8988T (cell line): Measurements from ENCODE around the gene ANKRD55.
A peak's percentile ranks its signal among the peaks of the same experiment; 100 is the strongest.
"Not testable (repeated sequence)": the region's sequence is repeated elsewhere in the genome, so short reads cannot be mapped to it uniquely, and the experiment has no call there.

ENCODE experiments used
- DNase-seq: peaks from one replicate; pipeline ENCODE4 v3.0.0; 2011

ANKRD55 gene

GRCh38 chr5:56206126-56206910, 26.8 kb downstream of the ANKRD55 start:
- DNase-seq: no peak

GRCh38 chr5:56203936-56204335, 29.2 kb downstream of the ANKRD55 start:
- DNase-seq: not testable (repeated sequence)

- DNase-seq: no peak
Observed at GRCh38 chr5:56202483-56202882, 30.6 kb downstream of the ANKRD55 start.

DNA sequence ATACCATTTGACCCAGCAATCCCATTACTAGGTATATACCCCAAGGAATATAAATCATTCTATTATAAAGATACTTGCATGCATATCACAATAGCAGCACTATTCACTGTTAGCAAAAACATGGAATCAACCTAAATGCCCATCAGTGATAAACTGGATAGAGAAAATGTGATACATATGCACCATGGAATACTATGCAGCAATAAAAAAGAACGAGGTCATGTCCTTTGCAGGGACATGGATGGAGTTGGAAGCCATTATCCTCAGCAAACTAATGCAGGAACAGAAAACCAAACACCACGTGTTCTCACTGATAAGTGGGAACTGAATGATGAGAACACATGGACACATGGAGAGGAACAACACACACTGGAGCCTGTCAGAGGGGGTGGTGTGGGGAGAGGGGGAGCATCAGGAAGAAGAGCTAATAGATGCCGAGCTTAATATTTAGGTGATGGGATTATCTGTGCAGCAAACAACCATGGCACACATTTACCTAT, 31.3 kb downstream of the ANKRD55 start:
- DNase-seq: not testable (repeated sequence)

- peak; percentile 24 for DNase-seq
Observed at GRCh38 chr5:56200971-56201666, 32.0 kb downstream of the ANKRD55 start.

DNA sequence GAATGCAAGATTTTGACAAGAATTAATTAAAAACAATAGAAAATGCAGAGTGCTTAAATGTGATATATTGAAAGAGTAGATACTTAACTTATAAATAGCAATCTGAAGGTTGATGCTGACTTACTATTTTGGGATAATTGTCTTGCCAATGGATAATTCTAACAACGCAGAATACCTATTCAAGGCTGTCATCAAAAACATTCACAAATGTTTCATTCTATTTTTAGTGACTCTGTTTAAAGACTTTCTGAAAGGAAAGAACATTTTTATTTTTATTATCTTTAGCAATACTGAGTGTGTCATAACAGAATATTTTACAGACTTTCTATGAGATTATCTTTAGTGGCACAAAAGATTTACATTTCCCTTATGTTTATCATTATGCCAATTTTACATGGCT, 38.1 kb downstream of the ANKRD55 start:
- no peak for DNase-seq

DNA sequence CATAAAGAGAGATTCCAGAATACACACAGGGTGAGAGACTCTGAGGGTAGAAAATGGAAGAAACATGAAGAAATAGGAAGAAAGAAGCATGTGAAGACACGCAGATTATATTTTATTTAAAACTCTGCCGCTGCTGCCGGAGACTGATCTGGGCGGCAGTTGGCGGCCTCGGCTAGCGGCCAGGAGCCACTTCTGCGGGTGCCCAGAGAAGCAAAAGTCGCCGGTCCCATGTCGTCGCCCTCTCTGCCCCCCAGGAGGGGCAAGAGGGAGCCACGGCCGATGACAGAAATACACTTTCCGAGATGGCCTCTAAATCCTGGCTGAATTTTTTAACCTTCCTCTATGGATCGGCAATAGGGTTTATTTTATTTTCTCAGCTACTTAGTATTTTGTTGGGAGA, 40.9 kb downstream of the ANKRD55 start:
- no peak for DNase-seq

- no peak for DNase-seq
Observed at GRCh38 chr5:56191656-56192055, 41.5 kb downstream of the ANKRD55 start.

DNA sequence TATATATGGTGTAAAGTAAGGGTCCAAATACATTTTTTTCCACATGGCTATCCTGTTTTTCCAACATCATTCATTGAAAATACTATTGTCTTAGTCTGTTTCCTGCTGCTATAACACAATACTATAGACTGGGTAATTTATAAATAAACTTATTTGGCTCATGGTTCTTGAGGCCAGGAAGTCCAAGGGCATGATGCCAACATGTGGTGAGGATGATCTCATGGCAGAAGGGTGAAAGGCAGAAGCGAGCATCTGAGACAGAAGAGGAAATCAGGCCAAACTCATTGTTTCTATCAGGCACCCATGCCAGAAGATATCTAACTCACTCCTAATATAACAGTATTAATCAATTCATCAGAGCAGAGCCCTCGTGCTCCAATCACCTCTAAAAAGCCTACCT, 42.6 kb downstream of the ANKRD55 start:
- DNase-seq: no peak

DNA sequence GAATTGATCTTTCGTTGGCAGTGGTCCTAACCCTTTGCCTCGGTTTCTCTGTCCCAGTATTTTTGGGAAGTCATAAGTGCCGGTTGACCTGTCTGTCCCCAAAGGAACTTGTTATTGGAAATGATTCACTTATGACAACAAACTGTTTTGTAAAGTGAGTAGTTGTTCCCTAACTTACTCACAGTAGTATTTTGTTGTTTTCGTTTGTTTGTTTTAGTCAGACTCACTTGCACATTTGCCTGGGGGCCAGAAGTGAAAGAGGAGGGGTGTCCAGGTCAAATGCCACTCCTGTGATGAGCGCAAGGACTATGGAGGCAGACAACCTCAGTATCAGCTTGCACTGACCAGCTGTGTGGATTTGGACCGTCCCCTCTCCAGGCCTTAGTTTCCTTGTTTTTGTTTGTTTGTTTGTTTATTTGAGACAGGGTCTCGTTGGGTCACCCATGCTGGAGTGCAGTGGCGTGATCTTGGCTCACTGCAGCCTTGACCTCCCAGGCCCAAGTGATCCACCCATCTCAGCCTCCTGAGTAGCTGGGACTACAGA, 47.3 kb downstream of the ANKRD55 start:
- no peak for DNase-seq

GRCh38 chr5:56183506-56183905, 49.6 kb downstream of the ANKRD55 start:
- no peak for DNase-seq

GRCh38 chr5:56179442-56179841, 53.7 kb downstream of the ANKRD55 start:
- no peak for DNase-seq

DNA sequence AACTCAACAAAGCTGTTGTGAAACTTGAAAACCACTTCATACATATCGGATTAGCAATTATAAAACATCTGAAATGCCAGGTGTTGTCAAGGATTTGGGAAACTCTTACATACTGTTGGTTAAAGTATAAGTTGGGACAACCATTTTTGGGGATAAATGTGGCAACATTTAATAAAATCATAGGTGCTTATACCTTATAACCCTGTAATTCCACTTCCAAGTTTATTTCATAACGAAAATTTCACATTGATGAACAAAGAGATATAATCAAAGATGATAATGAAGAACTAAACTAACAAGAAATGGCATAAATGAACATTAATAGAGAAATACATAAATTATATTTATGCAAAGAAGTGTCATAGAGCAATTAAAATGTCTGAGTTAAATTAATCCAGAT, 54.3 kb downstream of the ANKRD55 start:
- DNase-seq: no peak

DNA sequence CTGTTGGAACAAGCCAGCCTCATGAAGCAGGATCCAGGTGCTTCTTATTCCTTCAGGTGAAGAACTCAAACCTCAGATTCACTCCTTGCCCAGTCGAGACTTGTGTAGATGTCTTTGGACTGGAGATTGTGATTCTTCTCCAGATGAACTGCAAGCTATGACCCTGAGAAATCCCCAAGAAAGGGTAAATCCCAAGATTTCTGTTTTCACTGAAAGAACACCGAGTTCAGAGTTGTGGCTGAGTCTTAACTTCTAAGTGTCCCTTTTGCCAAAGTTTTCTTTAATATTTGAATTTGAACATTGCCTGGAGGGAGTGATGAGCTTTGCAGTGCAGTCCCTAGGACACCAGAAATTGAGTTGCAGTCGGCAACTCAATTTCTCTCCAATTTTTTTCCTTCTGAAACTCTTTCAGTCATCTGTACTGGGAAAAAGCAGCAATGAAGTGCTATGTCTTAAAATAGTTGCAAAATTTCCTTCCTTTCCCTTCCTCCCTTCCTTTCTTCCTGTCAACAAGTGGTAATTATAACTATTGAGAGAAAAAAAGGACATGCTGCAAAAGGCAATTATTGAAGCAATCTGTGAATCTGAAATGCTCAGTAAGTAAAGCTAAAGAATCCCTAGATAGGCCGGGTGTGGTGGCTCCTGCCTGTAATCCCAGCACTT, 56.1 kb downstream of the ANKRD55 start:
- no peak for DNase-seq

DNA sequence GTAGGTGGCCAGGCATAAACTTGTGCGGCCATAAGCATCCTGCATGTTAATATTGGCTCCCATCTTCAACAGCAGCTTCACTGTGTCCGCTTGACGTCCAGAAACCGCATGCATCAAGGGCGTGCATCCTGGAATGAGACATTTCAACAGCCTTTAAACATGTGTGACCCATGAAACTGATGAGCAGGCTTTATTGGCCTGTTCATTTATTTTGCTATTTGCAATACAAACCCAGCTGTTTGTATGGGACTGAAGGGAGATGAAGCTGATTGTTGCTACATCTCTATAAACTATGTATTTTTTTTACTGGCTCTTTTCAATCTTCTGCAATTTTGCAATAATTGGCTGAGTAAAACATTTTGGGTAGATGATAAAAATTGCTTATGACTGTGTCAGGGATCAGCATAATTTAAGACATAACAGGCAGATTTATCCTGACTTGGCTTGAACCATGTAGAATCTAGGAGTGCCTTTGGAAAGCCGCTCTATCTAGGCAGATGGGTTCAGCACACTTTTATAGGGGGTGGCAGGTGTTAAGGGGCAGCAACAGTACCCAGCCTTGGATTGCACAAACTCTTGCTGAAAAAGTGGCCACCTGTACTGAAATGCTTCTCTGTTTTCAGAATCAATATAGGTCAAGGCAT, 56.9 kb downstream of the ANKRD55 start:
- DNase-seq: no peak

- DNase-seq: no peak
Observed at GRCh38 chr5:56175488-56175887, 57.6 kb downstream of the ANKRD55 start.

GRCh38 chr5:56175021-56175420, 58.1 kb downstream of the ANKRD55 start:
- no peak for DNase-seq

- no peak for DNase-seq
Observed at GRCh38 chr5:56172241-56172640, 60.9 kb downstream of the ANKRD55 start.

DNA sequence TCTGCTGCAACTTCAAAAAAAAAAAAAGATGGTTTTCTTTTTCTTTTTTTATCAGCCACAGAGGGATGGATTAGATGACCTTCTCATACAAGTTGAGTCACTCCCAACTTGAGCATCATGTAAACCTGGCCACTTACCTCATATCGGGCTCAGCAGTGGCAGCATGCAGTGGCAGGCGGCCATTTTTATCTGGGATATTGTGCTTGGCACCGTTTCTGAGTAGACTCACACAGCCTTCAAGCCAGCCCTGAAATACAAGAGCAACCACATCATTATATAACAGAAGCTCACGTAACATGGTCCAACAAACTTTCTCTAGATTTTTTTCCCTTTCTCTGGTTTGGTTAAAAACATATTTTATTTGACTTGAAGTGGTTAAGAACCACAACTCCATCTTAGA, 62.6 kb downstream of the ANKRD55 start:
- no peak for DNase-seq

GRCh38 chr5:56169949-56170348, 63.2 kb downstream of the ANKRD55 start:
- DNase-seq: no peak

DNA sequence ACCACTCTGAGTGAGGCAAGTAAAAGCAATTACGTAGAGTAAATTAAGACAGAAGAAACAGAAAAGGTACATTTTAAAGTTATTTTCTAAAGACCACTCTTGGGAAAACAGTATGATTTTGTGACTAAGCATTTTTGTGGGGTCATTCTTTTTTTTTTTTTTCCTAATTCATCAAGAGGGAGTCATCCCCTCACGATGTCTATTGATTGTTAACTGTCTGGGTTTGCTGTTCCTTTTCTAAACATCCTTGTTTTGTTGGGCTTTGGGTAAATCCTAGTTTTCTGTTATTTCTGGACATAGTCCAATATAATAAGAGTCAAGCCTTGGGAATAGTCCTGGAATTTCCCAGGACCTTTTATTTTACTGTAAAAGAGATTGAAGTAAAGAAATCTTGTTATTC, 63.8 kb downstream of the ANKRD55 start:
- DNase-seq: no peak

DNA sequence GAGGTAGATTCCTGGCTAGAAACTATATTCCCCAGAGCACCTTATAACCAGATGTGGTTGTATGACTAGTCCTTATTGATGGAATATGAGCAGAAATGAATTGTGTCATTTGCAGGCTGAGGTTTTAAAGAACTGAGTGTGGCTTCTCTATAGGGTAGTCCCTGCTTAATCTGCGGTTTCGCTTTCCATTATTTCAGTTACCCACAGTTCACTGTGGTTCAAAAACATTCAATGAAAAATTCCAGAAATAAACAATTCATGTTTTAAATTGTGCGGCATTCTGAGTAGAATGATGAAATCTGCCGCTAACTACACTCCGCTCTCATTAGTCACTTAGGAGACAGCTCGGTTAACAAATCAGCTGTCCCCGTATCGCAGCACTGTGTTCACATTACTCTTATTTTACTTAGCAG, 65.1 kb downstream of the ANKRD55 start:
- no peak for DNase-seq

- DNase-seq: no peak
Observed at GRCh38 chr5:56167519-56167918, 65.6 kb downstream of the ANKRD55 start.
